Glutamatergic neuron (in vitro differentiated cells): ENCODE measurements around the gene IMMP2L. TPM values are rescaled to one million over a fixed set of nuclear protein-coding genes. Genes with fewer than 3 reads are reported as not detected.
"Not testable (repeated sequence)": the region's sequence is repeated elsewhere in the genome, so short reads cannot be mapped to it uniquely, and the experiment has no call there.

Source experiments
- DNase-seq: peaks from one replicate; pipeline ENCODE4 v3.0.0; 2022
- H3K27ac Mint-ChIP-seq: one replicate; pipeline ENCODE4 v1.8.0; 2020; ENCODE audit warnings: mild to moderate bottlenecking, mixed read lengths, inconsistent platforms; ENCODE audit not compliant: unreplicated experiment
- H3K27me3 Mint-ChIP-seq: one replicate; pipeline ENCODE4 v1.8.0; 2020; ENCODE audit warnings: mild to moderate bottlenecking, moderate library complexity, mixed read lengths, inconsistent platforms; ENCODE audit not compliant: unreplicated experiment
- H3K36me3 Mint-ChIP-seq: one replicate; pipeline ENCODE4 v1.8.0; 2020; ENCODE audit warnings: mild to moderate bottlenecking, mixed read lengths, inconsistent platforms; ENCODE audit not compliant: unreplicated experiment
- H3K4me1 Mint-ChIP-seq: one replicate; pipeline ENCODE4 v1.8.0; 2020; ENCODE audit warnings: mild to moderate bottlenecking, low read depth, mixed read lengths, inconsistent platforms; ENCODE audit not compliant: unreplicated experiment
- H3K4me3 Mint-ChIP-seq: one replicate; pipeline ENCODE4 v1.8.0; 2020; ENCODE audit warnings: mild to moderate bottlenecking, mixed read lengths, inconsistent platforms; ENCODE audit not compliant: unreplicated experiment
- H3K9me3 Mint-ChIP-seq: one replicate; pipeline ENCODE4 v1.8.0; 2020; ENCODE audit warnings: mild to moderate bottlenecking, moderate library complexity, mixed read lengths, inconsistent platforms; ENCODE audit not compliant: unreplicated experiment
- total RNA-seq: library from RNA; stranded (reverse); fragmentation: NEBNext Ultra II Directional; extraction: Animal tissue kit (Norgen Biotek cat#: 25700); gene quantifications from one replicate; pipeline ENCODE4 v1.2.1, GENCODE V29; 2021; ENCODE audit not compliant: unreplicated experiment
- TF ChIP-seq, protein P1 (sequence below): fragments of 200-600 bp; sonication (generic); IDR thresholded peaks from one replicate; pipeline ENCODE4 v1.5.0; 2021; ENCODE audit not compliant: partially characterized antibody, unreplicated experiment

IMMP2L gene
- total RNA-seq, 1 donor from 2014 or later = 9.6 TPM

DNA sequence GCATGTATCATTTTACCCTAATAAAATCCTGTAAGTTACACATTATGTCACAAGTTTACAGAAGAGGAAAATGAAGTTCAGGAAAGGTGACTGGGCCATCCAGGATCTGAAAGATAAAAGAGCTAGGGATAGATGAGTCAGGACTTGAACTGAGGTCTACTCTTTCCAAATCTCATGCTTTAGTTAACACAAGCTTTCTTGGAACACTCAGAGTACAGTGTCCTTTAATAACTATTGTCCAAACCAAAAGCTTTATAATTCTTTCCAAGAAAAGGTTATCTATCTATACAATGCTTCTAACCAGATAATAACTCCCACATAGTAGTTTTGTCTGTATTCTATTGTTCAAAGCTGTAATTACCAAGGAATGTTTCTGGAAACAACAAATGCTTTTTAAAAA lies 306.7 kb downstream of the IMMP2L start:
- Mint-ChIP-seq H3K36me3 (no peaks in the 10 kb centered on the region), H3K27ac (no peak overlapping the region), H3K4me3 (no peak overlapping the region), H3K9me3 (no peaks in the 10 kb centered on the region), H3K4me1 (no peaks in the 10 kb centered on the region), H3K27me3 (no peaks in the 10 kb centered on the region)
- TF ChIP-seq, protein P1, sequence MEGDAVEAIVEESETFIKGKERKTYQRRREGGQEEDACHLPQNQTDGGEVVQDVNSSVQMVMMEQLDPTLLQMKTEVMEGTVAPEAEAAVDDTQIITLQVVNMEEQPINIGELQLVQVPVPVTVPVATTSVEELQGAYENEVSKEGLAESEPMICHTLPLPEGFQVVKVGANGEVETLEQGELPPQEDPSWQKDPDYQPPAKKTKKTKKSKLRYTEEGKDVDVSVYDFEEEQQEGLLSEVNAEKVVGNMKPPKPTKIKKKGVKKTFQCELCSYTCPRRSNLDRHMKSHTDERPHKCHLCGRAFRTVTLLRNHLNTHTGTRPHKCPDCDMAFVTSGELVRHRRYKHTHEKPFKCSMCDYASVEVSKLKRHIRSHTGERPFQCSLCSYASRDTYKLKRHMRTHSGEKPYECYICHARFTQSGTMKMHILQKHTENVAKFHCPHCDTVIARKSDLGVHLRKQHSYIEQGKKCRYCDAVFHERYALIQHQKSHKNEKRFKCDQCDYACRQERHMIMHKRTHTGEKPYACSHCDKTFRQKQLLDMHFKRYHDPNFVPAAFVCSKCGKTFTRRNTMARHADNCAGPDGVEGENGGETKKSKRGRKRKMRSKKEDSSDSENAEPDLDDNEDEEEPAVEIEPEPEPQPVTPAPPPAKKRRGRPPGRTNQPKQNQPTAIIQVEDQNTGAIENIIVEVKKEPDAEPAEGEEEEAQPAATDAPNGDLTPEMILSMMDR = no peak
- DNase-seq = no peak

DNA sequence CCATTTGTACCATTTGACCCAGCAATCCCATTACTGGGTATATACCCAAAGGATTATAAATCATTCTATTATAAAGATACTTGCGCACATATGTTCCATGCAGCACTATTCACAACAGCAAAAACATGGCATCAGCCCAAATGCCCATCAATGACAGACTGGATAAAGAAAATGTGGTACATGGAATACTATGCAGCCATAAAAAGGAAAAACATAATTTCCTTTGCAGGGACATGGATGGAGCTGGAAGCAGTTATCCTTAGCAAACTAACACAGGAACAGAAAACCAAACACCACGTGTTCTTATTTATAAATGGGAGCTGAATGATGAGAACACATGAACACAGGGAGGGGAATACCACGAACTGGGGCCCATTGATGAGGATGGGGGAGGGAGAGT lies 310.9 kb downstream of the IMMP2L start:
- not testable (repeated sequence) for H3K4me1 Mint-ChIP-seq, H3K27me3 Mint-ChIP-seq, DNase-seq, H3K4me3 Mint-ChIP-seq, H3K9me3 Mint-ChIP-seq, H3K36me3 Mint-ChIP-seq, H3K27ac Mint-ChIP-seq

DNA sequence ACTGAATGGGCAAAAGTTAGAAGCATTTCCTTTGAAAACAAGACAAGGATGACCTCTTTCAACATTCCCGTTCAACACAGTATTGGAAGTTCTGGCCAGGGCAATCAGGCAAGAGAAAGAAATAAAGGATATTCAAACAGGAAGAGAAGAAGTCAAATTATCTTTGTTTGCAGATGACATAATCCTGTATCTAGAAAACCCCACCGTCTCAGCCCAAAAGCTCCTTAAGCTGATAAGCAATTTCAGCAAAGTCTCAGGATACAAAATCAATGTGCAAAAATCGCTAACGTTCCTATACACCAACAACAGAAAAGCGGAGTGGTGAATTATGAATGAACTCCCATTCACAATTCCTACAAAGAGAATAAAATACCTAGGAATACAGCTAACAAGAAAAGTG lies 312.5 kb downstream of the IMMP2L start:
- DNase-seq, H3K36me3 Mint-ChIP-seq, H3K27me3 Mint-ChIP-seq: not testable (repeated sequence)

DNA sequence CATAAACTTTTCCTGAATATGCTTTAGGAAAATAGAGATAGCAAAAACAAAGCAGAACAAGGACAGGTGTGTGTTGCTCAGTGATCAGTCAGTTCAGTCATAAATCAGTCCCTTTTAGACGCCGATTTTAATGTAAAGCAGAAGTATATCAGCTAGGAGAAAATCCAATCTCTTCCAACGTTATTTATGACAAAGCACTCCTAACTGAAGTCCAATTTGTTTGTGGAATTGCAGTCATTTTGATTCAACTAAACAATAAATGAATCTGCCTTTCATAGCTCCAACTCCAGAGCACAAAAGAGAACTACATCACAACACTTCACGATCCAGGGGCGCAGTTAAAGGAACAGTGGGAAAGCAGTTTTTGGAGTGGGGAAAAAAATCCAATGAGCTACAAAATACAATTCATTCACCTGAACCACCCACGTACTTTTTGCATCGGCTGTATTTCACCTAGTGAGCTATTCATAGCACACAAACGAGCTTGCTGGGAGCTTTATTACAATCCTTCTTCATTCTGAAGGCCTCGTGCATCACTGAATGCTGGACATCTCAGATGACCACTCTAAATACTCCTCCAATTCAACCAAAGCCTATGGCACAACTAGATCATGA lies 320.0 kb downstream of the IMMP2L start:
- Mint-ChIP-seq H3K27ac (no peak overlapping the region), H3K4me1 (no peaks in the 10 kb centered on the region), H3K9me3 (no peaks in the 10 kb centered on the region), H3K4me3 (no peak overlapping the region), H3K27me3 (no peaks in the 10 kb centered on the region), H3K36me3 (no peaks in the 10 kb centered on the region)
- no peak for DNase-seq
- TF ChIP-seq, protein P1 = no peak

More for the DNA sequence above, 312.5 kb downstream of the IMMP2L start:
- H3K9me3 Mint-ChIP-seq, H3K27ac Mint-ChIP-seq, H3K4me1 Mint-ChIP-seq, H3K4me3 Mint-ChIP-seq: not testable (repeated sequence)

DNA sequence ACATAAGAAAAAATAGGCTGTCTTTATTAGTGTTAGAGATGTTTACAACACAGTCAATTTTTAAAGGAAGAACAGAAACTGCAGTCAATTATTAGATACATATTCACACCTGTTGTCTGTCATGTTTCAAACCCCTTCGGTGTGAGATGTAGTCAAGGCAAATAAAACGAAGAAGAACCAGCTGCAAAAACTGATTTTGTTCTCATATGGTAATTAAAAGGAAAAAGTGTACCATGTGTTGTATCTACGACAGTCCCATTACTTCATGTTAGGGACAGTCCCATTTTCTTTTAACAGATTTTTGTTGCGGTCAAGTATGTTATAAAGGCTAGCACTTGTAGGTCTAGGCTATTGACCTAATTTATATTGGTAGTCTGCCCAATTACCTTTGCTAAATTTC lies 321.9 kb downstream of the IMMP2L start:
- TF ChIP-seq, protein P1 = no peak
- Mint-ChIP-seq H3K27me3 (no peaks in the 10 kb centered on the region), H3K4me3 (no peak overlapping the region), H3K9me3 (no peaks in the 10 kb centered on the region), H3K4me1 (no peaks in the 10 kb centered on the region), H3K36me3 (no peaks in the 10 kb centered on the region), H3K27ac (no peak overlapping the region)
- DNase-seq = no peak

DNA sequence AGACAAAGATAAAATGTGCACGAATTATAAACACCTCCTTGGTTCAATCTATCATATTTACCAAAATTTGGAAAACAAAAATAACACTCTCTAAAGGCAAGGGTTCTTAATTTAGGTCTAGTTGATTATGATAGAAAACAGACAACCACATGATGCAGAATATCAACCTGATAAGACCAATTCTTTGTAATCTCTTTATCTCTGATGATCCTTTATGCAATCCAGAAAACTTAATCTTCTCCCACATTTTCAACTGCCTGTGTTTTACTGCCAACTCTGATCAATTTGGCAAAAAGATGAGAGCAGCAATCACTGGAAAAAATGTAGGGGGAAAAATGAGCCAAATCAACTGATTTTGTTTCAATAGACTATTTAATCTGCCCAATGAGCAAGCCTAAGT lies 322.9 kb downstream of the IMMP2L start:
- Mint-ChIP-seq H3K4me3 (no peak overlapping the region), H3K27me3 (no peaks in the 10 kb centered on the region), H3K27ac (no peak overlapping the region), H3K9me3 (no peaks in the 10 kb centered on the region), H3K4me1 (no peaks in the 10 kb centered on the region), H3K36me3 (no peaks in the 10 kb centered on the region)
- TF ChIP-seq, protein P1 = no peak
- no peak for DNase-seq
